ENCODE measurements around the gene CLDN6.

CLDN6 gene

DNA sequence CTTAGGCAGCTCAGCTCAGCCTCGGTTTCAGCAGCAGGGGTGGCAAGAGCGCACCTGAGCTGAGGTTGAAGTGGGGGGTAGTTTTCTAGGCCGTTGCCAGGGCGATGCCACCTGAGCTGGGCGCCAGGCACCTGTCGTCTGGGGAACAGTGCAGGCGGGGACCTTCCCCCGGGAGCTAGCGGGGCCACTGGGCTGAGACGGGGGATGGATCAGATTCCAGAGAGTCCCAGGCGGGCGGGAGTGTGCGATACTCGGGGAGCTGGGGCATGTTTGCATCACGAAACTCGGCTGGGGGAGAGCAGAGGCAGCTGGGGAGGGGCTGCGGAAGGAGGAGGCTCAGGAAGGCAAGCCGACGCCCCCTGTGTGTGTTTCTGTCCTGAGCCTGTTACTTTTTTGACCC lies 5.7 kb downstream of the CLDN6 start:
- DNase-seq = peak; percentile 28

DNA sequence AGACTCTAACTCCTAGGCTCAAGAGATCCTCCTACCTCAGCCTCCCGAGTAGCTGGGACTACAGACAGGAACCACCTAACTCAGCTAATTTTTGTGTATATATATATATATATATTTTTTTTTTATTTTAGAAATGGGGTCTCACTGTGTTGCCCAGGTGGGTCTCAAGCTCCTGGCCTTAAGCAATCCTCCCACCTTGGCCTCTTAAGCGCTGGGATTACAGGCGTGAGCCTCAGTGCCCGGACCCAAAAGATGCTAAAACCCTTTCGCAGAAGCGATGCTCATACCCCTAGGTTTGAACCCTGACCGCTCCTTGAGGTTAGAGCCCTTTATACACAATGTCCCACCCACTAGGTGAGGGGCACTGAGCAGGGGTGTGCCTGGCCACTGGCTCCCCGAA lies 7.5 kb downstream of the CLDN6 start:
- DNase-seq = no peak

DNA sequence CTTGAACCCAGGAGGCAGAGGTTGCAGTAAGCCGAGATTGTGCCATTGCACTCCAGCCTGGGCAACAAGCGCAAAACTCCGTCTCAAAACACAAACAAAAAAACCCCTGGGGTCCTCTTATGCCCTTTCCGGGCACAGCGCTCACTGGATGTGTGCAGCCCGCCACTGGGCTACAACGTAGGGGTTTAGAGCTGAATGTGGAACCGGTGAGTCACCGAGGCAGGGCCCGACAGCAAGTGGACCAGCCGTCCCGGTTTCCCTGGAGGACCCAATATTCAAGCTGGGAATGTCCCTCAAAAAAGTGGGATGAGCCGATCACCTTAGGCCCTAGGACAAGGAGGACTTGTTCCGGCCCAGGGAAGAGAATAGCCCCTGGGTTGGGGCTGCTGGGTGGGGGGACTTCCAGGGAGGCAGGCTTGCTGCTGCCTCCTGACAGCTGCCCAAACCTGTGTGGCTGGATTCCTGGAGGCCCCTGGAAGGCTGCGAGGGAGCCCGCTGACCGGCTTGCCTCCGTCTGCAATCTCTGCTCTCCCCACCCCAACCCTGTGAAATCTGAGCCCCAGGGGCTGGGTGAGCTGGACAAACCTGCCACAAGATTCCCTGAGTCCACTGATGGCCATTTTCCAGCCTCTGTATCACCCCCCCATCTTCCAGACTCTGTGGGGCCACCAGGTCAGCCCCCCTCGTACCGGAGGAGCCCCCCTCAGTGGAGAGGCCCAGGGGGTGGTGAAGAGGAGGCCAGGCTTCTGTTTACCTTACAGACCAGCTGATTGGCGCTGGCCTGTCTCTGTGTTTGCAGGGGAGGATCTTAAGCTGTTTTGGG lies 8.2 kb downstream of the CLDN6 start:
- DNase-seq = no peak

DNA sequence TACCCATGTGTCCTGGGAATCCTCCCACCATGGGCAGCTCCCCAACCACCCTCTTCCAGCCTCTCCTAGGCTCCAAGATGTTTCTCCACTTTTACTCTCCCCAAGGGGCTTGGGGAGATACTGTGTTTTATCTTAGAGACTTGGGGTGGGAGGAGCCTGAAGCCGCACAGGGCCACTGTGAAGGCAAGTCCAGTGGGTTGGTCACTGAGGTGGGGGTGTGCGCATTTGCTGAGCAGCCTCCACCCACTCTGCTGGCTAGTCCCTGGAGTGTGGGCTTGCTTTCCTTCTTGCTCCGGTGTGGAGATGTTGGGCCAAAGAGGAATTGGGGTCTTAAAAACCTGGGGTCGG lies 9.3 kb downstream of the CLDN6 start:
- DNase-seq = no peak

DNA sequence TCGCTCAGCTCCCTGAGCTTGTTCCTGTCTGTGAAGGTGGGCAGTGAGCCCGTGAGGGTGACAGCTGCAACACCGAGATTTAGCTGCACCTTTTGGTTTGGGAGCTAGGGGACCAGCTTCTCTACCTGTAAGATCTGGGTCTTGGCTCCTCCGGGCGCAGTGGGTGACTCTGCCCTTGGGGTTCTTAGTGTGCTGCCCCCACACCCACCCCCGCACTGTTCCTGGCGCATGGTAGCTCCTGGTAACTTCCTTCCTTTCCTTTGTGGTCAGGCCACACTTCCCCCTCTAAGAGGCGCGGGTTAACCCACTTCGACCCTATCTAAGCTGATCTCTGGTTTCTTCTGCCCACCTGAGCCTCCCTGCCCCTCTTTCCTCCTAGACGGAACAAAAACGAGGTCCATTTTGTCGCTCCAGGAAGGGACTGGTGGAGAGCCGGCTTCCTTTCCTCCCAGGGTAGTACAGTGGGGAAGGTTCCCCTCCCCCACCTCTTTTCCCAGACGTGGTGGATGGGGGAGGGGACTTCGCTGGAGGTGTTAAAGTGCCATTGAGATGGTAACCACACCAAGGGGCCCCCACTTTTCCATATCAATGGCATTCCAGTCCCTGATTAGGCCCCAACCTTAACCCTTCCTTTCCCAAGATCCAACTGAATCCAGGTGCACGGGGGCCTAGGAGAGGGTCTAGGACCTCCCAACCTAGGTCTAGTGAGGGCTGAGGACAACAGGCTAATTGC lies 9.9 kb downstream of the CLDN6 start:
- no peak for DNase-seq

DNA sequence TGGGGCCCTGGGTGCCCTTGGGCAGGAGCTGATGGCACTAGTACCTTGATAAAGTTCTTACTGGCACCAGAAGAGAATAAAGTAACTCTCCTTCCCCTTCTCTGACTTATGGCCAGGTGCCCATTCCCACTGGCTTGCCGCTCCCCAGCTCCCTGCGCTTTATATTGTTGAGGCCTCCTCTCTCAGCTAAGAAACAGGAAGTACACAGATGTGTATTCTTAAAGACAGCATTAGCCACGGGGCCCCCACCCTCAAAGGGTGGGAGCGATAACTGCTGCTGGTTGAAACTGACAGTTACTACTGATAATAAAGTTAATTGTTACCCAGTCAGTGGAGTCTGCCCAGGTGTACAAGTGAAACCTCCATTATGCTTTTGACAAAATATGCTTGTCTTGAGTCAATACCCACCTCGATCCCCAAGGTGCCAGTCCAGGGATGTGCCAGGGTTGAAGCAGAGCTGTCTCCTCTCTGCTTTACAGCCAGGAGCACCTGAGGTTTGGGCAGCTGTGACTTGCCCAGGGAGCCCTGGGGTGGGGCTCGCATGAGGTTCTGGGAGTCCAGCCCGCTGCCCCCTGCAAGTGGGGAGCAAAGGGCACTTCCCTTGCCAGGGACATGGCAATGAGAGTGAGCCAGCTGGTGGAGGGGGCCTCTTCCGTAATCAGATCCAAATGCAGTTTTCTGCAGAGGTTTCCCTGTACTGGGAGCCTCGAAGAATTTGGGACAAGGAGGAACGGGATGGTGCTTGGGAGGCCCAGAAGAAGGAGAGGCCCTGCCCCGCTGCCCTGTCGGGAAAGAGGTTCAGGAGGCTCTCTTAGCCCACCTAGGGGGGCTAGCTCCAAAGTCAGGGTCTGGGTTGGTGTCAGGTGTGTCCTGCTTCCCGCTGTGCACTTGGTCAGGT lies 10.7 kb downstream of the CLDN6 start:
- DNase-seq = no peak

DNA sequence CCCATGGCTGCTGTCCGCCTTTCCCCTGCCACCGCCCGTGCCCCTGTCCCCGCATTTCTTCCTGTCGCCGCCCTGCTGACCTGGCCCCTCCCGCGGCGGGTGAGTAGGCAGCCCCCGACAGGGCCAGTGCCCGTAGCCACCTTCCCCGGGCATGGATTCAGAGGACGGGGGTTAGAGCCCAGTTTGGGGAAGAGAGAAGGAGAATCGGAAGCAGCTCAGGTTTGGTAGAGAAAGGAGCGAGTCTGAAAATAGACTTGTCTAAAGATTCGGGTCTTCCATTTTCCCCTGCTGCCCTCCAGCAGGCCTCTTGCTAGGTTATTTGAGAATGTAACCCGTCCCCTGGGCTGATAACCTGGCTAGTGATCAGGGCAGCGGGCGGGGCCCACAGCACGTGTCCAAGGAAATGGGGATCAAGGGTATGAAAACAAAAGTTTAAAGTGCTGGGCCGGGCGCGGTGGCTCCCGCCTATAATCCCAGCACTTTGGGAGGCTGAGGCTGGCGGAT lies 13.2 kb downstream of the CLDN6 start:
- DNase-seq = no peak

DNA sequence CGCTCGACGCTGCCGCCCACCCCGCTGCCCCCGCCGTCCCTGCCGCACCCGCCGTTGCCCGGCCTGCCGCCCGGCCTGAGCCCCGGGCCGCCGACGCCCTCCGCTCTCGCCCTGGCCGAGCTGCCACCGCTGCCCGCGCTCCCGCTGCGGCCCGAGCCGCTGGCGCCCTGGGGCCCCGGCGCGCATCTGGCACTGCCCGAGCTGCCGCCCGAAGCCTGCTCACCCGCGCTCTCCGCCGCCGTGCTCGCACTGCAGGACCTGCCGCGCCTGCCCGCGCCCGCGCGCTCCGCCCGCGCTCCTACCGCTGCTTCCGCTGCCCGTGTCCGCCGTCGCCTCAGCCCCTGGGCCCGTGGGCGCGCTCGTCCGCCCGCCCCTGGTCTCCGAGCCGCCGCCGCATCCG lies 13.7 kb downstream of the CLDN6 start:
- no peak for DNase-seq

DNA sequence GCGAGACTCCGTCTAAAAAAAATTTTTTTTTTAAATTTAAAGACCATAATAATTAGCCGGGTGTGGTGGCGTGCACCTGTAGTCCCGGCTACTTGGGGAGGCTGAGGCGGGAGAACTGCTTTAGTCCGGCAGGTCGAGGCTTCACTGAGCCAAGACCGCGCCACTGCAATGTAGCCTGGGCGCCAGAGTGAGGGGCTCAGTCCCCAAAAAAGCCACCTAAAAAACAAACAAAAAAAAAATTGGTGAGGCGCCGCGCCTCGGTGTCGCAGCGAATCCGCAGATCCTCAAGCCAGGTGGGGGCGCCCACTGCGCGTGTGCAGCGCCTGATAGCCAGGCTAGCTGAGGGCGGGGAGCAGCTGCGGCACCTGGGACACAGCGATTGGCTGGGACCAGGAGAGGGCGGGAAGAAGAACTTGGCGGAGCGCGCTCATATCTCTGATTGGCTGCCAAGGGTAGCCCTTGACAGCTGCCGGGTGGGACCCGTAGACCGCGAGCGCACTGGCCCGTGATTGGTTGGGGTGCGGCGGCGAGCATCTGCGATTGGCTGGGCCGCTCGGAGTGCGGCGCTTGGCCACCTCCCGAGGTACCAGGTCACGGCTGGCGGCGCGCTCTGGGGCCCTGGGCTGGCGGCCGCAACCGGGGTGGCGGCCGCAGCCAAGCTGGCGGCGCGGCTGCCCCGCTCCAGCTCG lies 14.3 kb downstream of the CLDN6 start:
- DNase-seq = peak; percentile 91

DNA sequence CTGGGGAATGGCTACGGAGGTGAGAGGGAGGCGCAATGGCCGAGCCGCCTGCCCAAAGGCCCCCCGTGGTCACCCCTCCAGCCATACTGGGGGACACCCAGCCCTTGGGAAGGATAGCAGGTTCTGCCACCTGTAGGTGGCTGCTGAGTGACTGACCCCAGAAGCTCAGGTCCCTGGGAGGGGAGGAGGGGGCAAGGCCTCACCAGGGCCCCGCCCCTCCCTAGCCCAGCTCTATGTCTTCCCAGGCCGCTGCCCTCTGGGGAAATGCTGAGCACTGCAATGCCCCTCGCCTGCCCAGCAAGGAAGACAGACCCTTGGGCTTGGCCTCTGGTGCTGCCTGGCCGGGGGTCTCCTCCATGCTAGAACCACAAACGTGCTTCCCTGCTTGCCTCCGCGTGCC lies 16.7 kb downstream of the CLDN6 start:
- no peak for DNase-seq

DNA sequence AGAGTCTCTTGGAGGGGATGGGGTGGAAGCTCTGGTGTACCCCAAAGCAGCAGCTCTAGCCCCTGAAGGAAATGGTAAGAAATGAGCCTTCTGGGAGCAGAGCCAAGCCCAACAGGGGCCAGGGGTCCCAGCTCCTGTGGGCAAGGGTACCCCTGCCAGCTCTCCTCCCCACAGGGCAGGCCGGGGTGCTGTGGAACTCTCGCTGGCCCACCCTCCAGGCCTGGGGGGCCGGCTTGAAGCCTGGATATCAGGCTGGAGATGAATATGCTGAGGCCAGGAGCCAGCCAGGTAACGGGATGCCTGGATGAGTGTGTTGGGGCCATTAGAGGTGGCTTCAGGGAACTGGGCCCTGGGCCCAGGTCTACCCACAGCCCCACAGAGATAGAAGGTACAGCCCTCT lies 17.4 kb downstream of the CLDN6 start:
- DNase-seq = no peak

DNA sequence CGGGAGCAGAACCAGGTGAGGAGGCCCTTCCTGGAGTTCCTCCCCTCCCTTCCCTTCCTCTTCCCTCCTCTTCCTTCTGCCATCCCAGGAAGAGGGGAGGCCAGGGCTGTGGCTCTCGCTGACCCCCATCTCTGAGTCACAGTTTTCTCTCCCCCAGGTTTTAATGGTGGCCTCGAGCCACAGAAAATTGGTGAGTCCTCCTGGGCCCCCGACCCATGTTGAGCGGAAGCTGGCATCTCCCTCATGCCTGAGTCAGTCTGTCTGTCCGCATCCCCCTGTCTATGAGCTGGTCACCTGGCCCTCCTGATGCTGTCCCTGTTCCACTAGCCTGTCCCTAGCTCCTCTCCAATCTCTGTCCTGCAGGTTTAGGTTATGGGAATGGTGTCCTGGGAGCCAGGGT lies 18.1 kb downstream of the CLDN6 start:
- DNase-seq = no peak

DNA sequence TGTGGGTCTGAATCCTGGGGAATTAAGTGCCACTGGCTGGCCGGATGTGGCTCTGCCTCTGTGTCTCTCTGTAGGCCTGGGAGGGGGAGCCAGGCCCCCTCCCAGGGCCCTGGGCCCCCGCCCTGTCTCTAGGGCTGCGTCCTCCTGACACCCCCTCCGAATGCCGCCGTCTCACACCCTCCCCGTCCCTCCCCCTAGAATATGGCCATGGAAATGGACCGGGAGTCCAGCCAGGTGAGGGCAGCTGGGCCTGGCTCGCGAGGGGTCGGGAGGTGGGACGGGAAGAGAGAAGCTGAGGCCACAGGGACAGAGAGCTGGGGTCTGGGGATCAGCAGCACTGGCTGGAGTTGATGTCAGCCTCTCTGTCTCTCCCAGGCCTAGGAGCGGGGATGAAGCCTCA lies 21.7 kb downstream of the CLDN6 start:
- DNase-seq = no peak

DNA sequence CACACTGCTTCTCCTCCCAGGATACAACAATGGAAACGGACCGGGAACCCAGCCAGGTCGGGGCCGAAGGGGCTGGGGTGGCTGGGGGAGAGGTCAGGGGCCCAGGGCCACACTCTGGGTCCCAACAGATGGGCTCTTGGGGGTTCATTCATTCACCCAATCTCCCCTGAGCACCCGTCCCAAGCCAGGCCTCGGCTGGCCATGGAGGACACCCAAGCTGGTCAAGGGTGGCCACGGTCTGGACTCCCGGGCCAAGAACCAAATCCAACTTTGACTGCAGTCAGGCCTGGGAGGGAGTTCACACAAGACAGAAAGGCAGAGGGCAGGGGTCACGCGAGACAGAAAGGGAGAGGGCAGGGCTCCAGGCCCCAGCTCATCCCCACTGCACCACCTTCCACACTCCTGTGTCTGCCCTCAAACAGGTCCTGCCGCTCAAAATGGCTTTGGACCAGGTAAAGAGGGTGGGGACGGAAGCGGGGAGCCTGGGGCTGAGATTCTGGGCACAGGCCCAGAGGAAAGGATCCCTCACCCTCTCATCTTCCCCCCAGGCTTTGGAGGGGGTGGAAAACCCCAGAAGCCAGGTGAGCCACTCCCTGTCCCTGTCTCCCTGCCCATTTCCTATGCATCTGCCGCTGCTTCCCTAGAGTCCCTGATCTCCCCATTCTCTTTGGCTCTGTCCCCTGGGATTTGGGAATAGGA lies 25.5 kb downstream of the CLDN6 start:
- no peak for DNase-seq

DNA sequence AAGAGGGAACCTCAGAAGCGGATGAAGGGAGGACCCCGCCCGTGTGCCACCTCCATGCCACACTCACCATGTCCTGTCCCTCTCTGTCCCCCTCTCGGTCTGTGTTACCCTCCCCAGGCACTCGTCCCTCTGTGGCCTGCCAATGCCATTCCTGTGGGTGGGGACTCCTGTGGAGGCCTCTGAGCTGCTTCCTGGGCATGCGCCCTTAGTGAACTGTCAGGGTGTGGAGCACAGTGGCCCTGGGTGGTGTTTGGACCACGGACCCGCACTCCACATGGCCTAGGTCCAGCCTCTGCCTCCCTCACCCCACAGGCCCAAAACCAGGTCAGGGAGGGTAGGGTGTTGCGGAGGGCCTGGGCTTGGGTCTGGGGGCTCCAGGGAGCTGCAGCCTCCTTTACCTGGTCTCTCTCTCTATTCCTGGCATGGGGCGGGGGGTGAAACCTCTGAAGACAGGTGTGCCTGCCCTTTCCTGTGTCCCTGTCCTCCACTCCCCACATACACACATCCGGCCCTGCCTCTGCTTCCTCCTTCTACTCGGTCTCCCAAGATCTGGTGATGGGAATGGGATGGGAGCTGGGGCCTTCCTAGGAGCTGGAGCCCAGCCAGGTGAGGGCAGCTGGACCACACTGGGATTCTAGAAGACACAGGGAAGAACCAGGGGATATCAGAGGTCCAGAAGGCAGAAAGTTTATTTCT lies 26.3 kb downstream of the CLDN6 start:
- DNase-seq = no peak

DNA sequence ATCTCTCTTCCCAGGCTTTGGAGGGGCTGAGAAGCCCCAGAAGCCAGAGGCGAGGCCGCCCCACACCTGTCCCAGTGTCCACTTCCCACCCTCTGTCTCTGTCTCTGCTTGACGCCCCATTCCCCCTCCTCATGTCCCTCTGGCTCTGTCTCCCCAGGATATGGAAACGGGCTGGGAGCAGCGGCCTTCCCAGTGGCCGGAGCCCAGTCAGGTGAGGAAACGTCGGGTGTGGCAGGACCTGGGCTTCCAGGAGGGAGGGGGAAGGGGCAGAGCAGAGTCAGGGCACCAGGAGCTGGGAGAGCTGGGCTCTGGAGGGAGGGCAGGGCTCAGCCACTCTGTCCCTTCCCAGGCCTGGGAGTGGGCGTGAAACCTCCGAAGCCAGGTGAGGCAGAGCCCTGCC lies 27.1 kb downstream of the CLDN6 start:
- no peak for DNase-seq

DNA sequence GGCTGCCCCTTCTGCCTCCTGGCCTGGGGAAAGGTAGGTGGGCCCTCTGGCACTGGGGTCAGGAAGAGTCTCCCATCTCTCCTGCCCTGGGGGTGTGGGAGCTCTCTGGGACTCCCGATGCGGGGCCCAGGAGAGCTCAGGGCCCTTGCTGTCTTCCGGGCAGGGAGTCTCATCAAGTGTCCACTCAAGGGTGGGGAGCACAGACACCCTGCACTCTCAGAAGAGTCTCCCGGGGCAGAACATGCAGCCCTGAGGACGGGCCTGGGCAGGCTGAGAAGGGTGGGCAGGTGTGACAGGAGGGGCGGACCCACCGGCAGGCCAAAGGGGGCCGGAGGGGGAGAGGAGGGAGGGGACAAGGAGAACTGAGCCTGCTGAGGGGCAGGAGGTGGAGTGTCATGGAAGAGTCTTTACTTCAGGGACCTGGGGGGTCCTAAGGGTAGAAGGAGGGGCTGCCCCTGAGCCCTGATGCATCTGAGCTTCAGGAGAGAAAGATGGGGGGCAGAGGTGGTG lies 29.3 kb downstream of the CLDN6 start:
- DNase-seq = no peak

DNA sequence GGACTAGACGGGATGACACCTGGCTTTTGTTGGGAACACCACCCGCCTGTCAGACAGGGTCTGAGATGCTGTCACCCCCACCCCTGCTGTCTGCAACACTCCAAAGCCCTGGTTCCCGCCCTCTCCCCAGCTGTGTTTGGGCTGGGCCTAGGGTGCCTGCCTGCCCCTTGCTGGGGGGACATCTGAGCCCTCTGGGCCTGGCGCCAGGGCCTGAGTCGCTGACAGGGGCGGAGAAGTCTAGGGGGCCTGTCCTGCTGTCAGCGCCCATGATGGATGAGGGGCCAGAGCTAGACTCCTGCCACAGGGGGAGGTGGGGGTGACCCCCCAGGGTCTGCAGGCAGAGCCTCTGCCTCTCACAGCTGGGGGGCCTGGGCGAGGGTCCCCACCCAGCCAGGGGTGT lies 30.1 kb downstream of the CLDN6 start:
- no peak for DNase-seq

DNA sequence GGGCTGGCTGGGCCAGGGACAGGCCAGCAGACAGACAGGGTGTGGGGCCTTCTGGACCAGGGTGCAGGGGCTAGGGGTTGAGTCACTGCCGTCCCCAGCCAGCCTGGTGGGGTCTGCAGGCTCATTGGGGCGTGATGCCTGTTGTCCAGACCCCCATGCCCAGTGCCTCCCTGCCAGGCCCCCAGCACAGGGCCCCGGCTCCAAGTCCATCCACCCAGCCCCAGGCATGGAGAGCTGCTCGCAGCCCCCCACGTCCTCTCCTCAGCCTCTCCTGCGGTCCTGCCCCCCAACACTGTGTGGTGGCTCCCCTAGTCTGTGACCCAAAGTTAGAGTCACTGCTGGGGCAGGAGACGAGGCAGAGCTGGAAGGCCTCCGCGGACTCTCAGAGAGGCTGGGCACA lies 30.7 kb downstream of the CLDN6 start:
- DNase-seq = no peak

DNA sequence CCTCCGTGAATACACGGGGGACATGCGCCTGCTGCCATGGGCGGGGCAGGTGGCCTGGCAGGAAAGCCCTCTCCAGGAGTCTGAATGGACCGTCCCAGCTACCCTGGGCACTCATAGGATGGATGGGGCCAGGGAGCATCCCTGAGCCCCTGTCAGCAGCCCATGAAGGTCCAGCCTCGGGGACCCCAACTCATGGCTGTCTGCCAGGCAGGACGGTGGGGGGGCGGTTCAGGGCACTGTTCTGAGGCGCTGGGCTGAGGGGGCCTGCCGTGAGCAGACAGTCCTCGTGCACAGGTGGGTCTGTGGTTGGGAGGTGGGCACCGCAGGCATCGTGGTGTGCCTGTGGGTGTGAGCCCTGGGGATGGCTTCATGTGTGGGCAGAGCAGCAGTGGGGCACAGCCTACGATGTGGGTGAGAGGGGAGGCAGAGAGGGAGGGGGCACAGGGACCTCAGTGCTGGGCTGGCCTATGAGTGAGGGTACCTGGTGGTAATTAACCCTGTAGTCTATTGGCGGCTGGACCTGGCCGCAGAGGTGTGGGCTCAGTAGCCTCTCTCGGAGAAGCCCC lies 31.3 kb downstream of the CLDN6 start:
- no peak for DNase-seq

DNA sequence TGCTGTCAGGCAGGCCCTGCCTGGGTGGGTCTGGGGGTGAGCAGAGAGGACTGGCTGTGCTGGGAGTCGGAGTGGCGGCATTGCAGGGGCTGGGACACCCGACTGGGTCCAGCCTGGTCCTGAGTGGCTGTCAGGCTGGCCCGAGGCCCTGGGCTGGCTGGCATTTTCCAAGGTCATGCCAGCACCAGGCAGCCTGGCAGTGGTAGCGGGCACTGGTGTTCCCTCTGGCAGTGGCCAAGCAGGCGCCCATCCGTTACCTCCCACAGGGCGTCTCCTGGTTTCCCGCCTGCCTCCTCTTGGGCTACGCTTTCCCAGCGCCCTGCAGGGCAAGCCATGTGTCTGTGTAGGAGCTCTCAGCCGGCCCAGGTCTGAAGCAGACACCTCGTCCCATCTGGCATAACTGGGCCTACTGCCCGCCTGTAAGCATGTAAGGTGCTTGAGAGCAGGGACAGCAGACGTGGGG lies 32.1 kb downstream of the CLDN6 start:
- DNase-seq = no peak

Measured in NCI-H748 treated with DMSO at 0.1 percent for 48 hours (cell line).